ENCODE data around the gene DUS4L.
A peak's percentile ranks its signal among the peaks of the same experiment; 100 is the strongest.

DUS4L gene

DNA sequence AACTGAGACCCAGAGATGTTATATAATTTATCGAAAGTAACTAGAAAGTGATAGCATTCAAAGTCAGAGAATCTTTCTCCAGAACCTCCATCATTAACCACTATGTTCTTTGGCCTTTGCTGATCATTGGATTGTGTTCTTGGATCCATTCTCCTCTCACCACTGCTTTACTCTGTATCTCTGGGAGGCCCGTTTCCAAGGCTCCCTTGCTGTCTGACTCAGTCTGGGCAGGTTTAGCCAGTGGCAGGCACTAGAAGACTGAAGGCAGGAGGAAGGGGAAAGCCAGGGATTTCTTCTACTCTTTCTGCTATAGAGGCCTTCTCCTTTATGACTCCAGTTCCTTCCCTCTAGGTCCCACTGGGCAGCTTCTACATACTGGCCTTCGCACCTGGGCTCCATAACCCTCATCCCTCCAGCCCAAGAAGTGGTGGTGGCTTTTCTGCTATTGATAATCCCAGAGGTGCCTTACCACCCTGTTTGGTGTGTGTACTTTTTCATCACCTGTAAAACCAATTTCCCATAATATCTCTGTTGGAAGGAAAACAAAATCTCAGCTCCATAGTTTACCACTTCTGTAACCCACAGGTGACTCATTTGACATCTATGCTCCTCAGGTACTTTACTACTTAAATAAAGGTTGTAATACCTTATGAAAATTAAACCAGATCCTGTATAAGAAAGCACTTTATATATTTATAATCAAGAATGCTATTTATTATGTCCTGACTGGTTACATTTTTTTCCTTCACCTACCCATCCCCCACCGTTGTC lies 52.3 kb downstream of the DUS4L start:
- no peak for DNase-seq (ENCODE audit: low read depth)

- peak; percentile 81 for DNase-seq (ENCODE audit: low read depth)
These were observed 58.7 kb downstream of the DUS4L start for GRCh38 chr7:107622429-107622828.

- no peak for DNase-seq (ENCODE audit: low read depth)
These were observed 59.1 kb downstream of the DUS4L start for GRCh38 chr7:107622894-107623293.

GRCh38 chr7:107627002-107627401 lies 63.2 kb downstream of the DUS4L start:
- DNase-seq (ENCODE audit: low read depth) = no peak

Measured in ELR (cell line).